ENCODE measurements around the gene SCAPER. TPM values are rescaled to one million over a fixed set of nuclear protein-coding genes. Genes with fewer than 3 reads are reported as not detected.

SCAPER gene
- total and polyA plus RNA-seq, 4 donors: 3.3 to 18.0 (median 9.9) TPM

GRCh38 chr15:76503804-76504203 lies 401.3 kb downstream of the SCAPER start:
- Histone ChIP-seq H3K4me1 (ENCODE audit: control insufficient read depth in 4 of 4, insufficient read depth in 4 of 4, low read length in 3 of 4) (no peaks in the 10 kb centered on the region), H3K27ac (ENCODE audit: low read depth in 1 of 2, low read length in 2 of 2) (no peak overlapping the region), H3K9me3 (ENCODE audit: control insufficient read depth in 4 of 4, low read length in 3 of 4) (no peaks in the 10 kb centered on the region), H3K27me3 (ENCODE audit: control insufficient read depth in 4 of 4, insufficient read depth in 4 of 4, low read length in 3 of 4) (no peaks in the 10 kb centered on the region), H3K4me3 (ENCODE audit: low read depth in 1 of 3, low read length in 3 of 3) (no peak overlapping the region), H3K36me3 (ENCODE audit: control insufficient read depth in 4 of 4, insufficient read depth in 3 of 4, low read depth in 1 of 4, low read length in 3 of 4) (peaks cover 0 to 4% (median 2%) of the 10 kb centered on the region in 4 donors), H3K9ac (ENCODE audit: low read depth in 1 of 2, low read length in 2 of 2) (no peak overlapping the region)
- TF ChIP-seq HNF4G (IDR thresholded peaks at IDR 0.05) (no peak), RAD21 (IDR thresholded peaks at IDR 0.05) (no peak), FOXA2 (IDR thresholded peaks at IDR 0.05) (no peak), REST (IDR thresholded peaks at IDR 0.05) (no peak), YY1 (IDR thresholded peaks at IDR 0.05) (no peak), GABPA (IDR thresholded peaks at IDR 0.05 in 1 of 2, conservative IDR thresholded peaks at IDR 0.05 in 1 of 2) (no peak), RXRA (IDR thresholded peaks at IDR 0.05) (no peak), JUND (IDR thresholded peaks at IDR 0.05) (no peak), ATF3 (IDR thresholded peaks at IDR 0.05) (no peak)
- WGBS: 98% methylated on average over 3 of the region's 3 CpGs
- DNase-seq (ENCODE audit: low spot score): no peak

GRCh38 chr15:76503121-76503520 lies 402.0 kb downstream of the SCAPER start:
- no peaks in the 10 kb centered on the region for H3K27me3 ChIP-seq (ENCODE audit: control insufficient read depth in 4 of 4, insufficient read depth in 4 of 4, low read length in 3 of 4)
- no peak overlapping the region for H3K27ac ChIP-seq (ENCODE audit: low read depth in 1 of 2, low read length in 2 of 2)
- DNase-seq (ENCODE audit: low spot score): no peak
- H3K4me3 ChIP-seq (ENCODE audit: low read depth in 1 of 3, low read length in 3 of 3): no peak overlapping the region
- no peaks in the 10 kb centered on the region for H3K4me1 ChIP-seq (ENCODE audit: control insufficient read depth in 4 of 4, insufficient read depth in 4 of 4, low read length in 3 of 4)
- no peaks in the 10 kb centered on the region for H3K9me3 ChIP-seq (ENCODE audit: control insufficient read depth in 4 of 4, low read length in 3 of 4)
- no peak for TF ChIP-seq HNF4G (IDR thresholded peaks at IDR 0.05)
- TF ChIP-seq CTCF (IDR thresholded peaks at IDR 0.05; ENCODE audit: low read depth, low read length, missing input control): no peak
- TF ChIP-seq MAX (IDR thresholded peaks at IDR 0.05): no peak
- no peak for TF ChIP-seq NR2F2 (IDR thresholded peaks at IDR 0.05)
- no peak for TF ChIP-seq ZBTB33 (IDR thresholded peaks at IDR 0.05)
- TF ChIP-seq RXRA (IDR thresholded peaks at IDR 0.05): no peak
- no peak for TF ChIP-seq YY1 (IDR thresholded peaks at IDR 0.05)
- no peak for TF ChIP-seq REST (IDR thresholded peaks at IDR 0.05)
- no peak for TF ChIP-seq RAD21 (IDR thresholded peaks at IDR 0.05)
- no peak for TF ChIP-seq FOXA1 (IDR thresholded peaks at IDR 0.05)
- no peak for TF ChIP-seq ATF3 (IDR thresholded peaks at IDR 0.05)
- no peak overlapping the region for H3K9ac ChIP-seq (ENCODE audit: low read depth in 1 of 2, low read length in 2 of 2)
- H3K36me3 ChIP-seq (ENCODE audit: control insufficient read depth in 4 of 4, insufficient read depth in 3 of 4, low read depth in 1 of 4, low read length in 3 of 4): peaks cover 0 to 4% (median 2%) of the 10 kb centered on the region in 4 donors
